ENCODE measurements around the gene SLC10A7. TPM values are rescaled to one million over a fixed set of nuclear protein-coding genes. Genes with fewer than 3 reads are reported as not detected.
A peak's percentile ranks its signal among the peaks of the same experiment; 100 is the strongest.

The SLC10A7 gene
- total RNA-seq, 1 donor from 2014 or later = 17.0 TPM

- intact Hi-C loops (cut with DNase I) = no loop called here
- ATAC-seq (no peak), DNase-seq (ENCODE audit: low spot score) (no peak)
These were observed 237.7 kb downstream of the SLC10A7 start for GRCh38 chr4:146283758-146284651.

GRCh38 chr4:146282657-146283056 lies 239.1 kb downstream of the SLC10A7 start:
- intact Hi-C loops (cut with DNase I) = no loop called here
- DNase-seq (ENCODE audit: low spot score) (no peak), ATAC-seq (no peak)

- intact Hi-C loops (cut with DNase I) = no loop called here
- DNase-seq (ENCODE audit: low spot score) (no peak), ATAC-seq (no peak)
These were observed 242.8 kb downstream of the SLC10A7 start for GRCh38 chr4:146278986-146279385.

- intact Hi-C loops (cut with DNase I) = no loop called here
- no peak for DNase-seq (ENCODE audit: low spot score)
- ATAC-seq = no peak
These were observed 246.4 kb downstream of the SLC10A7 start for GRCh38 chr4:146275370-146275769.

- DNase-seq (ENCODE audit: low spot score) (no peak), ATAC-seq (no peak)
- intact Hi-C loops (cut with DNase I) = no loop called here
These were observed 247.0 kb downstream of the SLC10A7 start for GRCh38 chr4:146274774-146275173.

- ATAC-seq = no peak
- intact Hi-C loops (cut with DNase I) = no loop called here
- DNase-seq (ENCODE audit: low spot score) = no peak
These were observed 248.4 kb downstream of the SLC10A7 start for GRCh38 chr4:146273204-146273901.

GRCh38 chr4:146271466-146271865 lies 250.3 kb downstream of the SLC10A7 start:
- intact Hi-C loops (cut with DNase I) = no loop called here
- ATAC-seq (no peak), DNase-seq (ENCODE audit: low spot score) (no peak)

GRCh38 chr4:146269228-146269653 lies 252.5 kb downstream of the SLC10A7 start:
- ATAC-seq (no peak), DNase-seq (ENCODE audit: low spot score) (no peak)
- intact Hi-C loops (cut with DNase I) = no loop called here

GRCh38 chr4:146267826-146268225 lies 253.9 kb downstream of the SLC10A7 start:
- intact Hi-C loops (cut with DNase I) = no loop called here
- ATAC-seq = peak; percentile 87
- no peak for DNase-seq (ENCODE audit: low spot score)

- intact Hi-C loops (cut with DNase I) = no loop called here
- DNase-seq (ENCODE audit: low spot score) (no peak), ATAC-seq (no peak)
These were observed 255.7 kb downstream of the SLC10A7 start for GRCh38 chr4:146265950-146266490.

- ATAC-seq = no peak
- intact Hi-C loops (cut with DNase I) = no loop called here
- no peak for DNase-seq (ENCODE audit: low spot score)
These were observed 257.9 kb downstream of the SLC10A7 start for GRCh38 chr4:146263793-146264192.

- DNase-seq (ENCODE audit: low spot score) (no peak), ATAC-seq (no peak)
- intact Hi-C loops (cut with DNase I) = no loop called here
These were observed 260.7 kb downstream of the SLC10A7 start for GRCh38 chr4:146261041-146261440.

- no peak for ATAC-seq
- intact Hi-C loops (cut with DNase I) = no loop called here
- DNase-seq (ENCODE audit: low spot score) = no peak
These were observed 261.2 kb downstream of the SLC10A7 start for GRCh38 chr4:146260521-146260920.

GRCh38 chr4:146257511-146257910 lies 264.2 kb downstream of the SLC10A7 start:
- DNase-seq (ENCODE audit: low spot score) (no peak), ATAC-seq (no peak)
- intact Hi-C loops (cut with DNase I) = no loop called here

GRCh38 chr4:146256328-146256727 lies 265.4 kb downstream of the SLC10A7 start:
- ATAC-seq = no peak
- intact Hi-C loops (cut with DNase I) = no loop called here
- no peak for DNase-seq (ENCODE audit: low spot score)

GRCh38 chr4:146255874-146256273 lies 265.9 kb downstream of the SLC10A7 start:
- DNase-seq (ENCODE audit: low spot score) = no peak
- intact Hi-C loops (cut with DNase I) = no loop called here

GRCh38 chr4:146255463-146255862 lies 266.3 kb downstream of the SLC10A7 start:
- intact Hi-C loops (cut with DNase I) = no loop called here
- ATAC-seq (no peak), DNase-seq (ENCODE audit: low spot score) (no peak)

More at GRCh38 chr4:146255874-146256273, 265.9 kb downstream of the SLC10A7 start:
- ATAC-seq = no peak

GRCh38 chr4:146252969-146253611 lies 268.6 kb downstream of the SLC10A7 start:
- no peak for ATAC-seq
- intact Hi-C loops (cut with DNase I) = no loop called here
- DNase-seq (ENCODE audit: low spot score) = no peak

- intact Hi-C loops (cut with DNase I) = no loop called here
- ATAC-seq (no peak), DNase-seq (ENCODE audit: low spot score) (no peak)
These were observed 274.4 kb downstream of the SLC10A7 start for GRCh38 chr4:146247356-146247755.
